Renal pelvis (tissue), 4 donors: Measurements from ENCODE around the gene ITPRIPL2. TPM values are rescaled to one million over a fixed set of nuclear protein-coding genes. Genes with fewer than 3 reads are reported as not detected.

Experiments used
- DNase-seq: peaks from one replicate; pipeline ENCODE4 v3.0.0-alpha.2; 2013
- polyA plus RNA-seq, 3 donors: library from polyadenylated mRNA; unstranded; fragments of 120-200 nt; gene quantifications; one replicate each; pipeline ENCODE4 v1.2.1, GENCODE V29; 2013; ENCODE audit not compliant: insufficient read length in 3 of 3

ITPRIPL2 gene
- polyA plus RNA-seq, 3 donors = 15.6 to 18.1 (median 16.9) TPM

DNA sequence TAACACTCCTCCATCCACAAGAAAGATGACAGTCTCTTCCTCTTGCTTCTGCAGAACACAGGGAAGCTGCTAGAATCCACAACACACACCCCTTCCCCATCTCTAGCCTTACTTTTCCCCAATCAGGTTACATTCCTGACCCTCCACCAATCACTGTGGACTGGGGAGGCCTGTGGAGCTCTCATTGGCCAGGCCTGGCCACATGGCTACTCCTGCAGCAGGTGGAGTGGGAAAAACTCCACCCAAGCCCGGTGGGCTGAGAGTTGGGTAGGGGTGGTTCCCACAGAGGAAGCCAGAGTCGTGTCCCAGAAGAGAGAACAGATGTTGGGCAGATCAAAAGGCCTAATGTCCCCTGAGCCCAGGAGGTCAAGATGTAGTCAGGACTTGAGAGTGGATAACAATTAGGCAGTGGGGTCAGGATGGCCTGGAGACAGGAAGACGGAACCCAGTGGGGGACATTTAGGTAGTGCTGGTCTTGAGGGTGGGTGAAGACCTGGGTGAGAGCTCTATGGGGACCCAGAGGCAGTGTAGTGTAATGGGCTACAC, 24.3 kb upstream of the ITPRIPL2 start:
- no peak for DNase-seq

DNA sequence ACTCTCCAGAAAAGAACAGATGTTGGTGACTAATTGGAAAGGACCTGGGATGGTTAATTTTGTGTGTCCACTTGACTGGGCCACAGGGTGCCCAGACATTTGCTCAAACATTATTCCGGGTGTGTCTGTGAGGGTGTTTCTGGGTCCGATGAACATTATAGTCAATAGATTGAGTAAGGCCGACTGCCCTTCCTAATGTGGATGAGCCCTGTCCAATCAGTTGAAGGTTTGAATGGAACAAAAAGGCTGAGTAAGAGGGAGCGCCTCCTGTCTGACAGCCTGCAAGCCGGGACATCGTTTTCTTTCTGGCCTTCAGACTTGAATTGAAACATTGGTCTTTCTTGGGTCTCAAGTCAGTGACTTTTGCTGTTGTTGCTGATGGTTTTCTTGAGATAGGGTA, 22.8 kb upstream of the ITPRIPL2 start:
- no peak for DNase-seq

DNA sequence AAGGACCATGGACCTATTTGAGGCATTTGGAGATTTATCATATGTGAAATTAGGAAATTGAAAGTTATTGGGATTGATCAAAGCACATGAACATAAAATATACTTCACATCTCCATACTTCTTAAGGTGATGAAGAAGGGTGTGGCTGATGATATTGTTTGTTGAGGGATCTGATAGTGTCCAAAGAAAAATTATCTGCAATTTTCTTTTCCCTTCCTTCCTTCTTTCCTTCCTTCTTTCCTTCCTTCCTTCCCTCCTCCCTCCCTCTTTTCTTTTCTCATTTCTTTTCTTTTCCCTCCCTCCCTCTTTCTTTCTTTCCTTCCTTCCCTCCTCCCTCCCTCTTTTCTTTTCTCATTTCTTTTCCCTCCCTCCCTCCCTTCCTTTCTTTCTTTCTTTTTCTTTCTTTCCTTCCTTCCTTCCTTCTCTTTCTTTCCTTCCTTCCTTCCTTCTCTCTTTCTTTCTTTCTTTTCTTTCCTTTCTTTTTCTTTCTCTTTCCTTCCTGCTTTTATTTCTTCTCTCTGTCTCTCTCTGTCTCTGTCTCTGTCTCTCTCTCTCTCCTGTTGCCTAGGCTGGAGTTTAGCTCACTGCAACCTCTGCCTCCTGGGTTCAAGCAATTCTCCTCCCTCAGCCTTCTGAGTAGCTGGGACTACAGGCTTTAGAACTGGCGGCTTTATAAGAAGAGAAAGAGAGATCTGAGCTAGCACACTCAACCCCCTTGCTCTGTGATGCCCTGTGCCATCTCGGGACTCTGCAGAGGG, 20.9 kb upstream of the ITPRIPL2 start:
- no peak for DNase-seq

DNA sequence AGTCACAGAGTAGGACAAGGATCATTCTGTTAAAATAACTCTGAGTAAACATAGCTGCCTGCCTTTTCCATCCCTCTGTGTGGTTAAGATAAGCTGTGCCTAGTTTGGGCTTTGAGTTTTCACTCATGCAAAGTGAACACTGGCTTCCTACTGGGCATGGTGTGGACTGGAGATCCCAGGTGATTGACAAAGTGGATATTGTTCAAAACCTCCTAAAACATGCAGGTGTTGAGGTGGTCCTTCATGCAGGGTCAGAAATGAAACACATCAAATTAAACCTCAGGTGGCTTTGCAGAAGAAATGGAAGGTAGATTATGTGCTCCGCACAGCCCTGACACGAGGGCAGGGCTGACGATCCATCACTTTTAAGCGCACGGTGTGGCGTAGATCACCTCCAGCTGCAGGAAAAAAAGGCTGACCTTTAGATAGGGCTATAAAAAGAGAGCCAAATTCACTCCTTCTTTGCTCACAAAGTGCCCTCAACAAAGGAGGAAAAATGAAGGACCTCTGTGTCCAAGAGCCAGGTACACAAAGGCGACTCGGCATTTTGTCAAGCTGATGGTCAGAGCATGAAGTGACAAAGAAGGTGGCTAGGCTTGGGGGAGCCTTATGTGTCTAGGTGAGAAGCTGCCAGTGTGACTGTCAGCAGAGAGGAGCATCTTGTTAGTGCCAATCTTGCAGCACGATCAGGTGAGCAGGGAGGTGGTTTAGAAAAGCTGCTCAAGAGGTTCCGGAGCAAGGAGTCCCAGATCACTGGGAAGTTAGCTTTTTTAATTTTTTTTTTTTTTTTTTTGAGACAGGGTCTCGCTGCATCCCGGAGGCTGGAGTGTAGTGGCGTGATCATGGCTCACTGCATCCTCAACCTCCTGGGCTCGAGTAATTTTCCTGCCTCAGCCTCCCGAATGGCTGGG, 19.9 kb upstream of the ITPRIPL2 start:
- DNase-seq = no peak

DNA sequence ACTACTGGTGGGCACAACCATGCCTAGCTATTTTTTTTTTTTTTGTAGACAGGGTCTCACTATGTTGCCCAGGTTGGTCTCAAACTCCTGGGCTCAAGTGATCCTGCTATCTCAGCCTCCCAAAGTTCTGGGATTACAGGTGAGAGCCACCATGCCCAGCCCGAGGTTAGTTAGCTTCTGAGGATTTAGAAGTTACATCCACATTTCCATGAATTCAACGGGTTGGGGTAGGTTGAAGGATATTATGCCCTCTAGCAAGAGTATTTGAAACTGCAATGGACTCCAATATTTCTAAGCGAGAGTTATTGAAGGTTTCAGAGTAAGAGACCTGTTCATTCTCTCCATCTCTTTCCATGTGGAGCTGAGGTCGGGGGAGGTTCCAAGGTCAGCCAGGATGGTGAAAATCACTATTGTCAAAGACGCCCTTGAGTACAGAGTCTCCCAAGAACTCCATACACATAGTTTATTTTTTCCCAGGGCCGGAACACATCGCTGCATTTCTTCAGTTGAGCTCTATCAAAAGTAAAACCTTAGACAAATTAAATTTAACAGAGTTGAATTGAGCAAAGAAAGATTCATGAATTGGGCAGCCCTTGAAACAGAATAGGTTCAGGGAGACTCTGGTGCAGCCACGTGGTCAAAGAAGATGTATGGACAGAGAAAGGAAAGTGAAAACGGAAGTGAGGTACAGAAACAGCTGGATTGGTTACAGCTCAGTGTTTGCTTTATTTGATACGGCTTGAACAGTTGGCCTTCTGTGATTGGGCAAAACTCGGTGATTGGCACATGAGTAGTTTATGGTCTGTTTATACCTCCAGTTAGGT, 19.0 kb upstream of the ITPRIPL2 start:
- DNase-seq = no peak

DNA sequence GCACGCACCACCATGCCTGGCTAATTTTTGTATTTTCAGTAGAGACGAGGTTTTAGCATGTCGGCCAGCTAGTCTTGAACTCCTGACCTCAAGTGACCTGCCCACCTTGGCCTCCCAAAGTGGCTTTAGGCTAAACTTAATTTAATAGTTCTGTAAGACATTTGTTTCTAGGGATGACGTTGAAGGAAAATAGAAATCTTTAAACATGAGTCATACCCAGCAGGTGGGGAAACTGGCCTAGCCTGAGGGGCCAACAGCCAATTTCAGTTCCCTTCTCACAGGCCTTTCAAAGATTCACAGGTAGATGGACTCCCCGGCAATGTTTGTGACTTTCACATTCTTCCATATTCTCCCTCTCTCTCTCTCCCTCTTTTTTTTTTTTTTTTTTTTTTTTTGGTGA, 18.1 kb upstream of the ITPRIPL2 start:
- DNase-seq = no peak

DNA sequence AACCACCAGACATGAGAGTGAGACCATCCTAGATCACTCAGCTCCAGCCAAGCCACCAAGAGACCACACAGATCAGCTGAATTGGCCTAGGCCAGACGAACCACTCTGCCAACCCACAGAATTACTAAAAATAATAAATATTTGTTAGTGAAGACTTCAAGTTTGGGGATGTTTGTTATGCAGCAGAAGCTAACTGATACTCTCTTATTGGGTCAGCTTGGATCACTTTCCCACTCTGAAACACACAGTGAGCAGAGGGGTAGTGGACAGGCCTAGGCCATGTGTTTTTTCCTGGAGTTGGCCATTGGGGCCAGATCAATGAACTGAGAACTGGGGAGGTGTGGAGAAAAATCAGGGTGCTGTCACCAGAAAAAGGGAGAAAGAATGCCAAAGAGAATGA, 15.6 kb upstream of the ITPRIPL2 start:
- no peak for DNase-seq

DNA sequence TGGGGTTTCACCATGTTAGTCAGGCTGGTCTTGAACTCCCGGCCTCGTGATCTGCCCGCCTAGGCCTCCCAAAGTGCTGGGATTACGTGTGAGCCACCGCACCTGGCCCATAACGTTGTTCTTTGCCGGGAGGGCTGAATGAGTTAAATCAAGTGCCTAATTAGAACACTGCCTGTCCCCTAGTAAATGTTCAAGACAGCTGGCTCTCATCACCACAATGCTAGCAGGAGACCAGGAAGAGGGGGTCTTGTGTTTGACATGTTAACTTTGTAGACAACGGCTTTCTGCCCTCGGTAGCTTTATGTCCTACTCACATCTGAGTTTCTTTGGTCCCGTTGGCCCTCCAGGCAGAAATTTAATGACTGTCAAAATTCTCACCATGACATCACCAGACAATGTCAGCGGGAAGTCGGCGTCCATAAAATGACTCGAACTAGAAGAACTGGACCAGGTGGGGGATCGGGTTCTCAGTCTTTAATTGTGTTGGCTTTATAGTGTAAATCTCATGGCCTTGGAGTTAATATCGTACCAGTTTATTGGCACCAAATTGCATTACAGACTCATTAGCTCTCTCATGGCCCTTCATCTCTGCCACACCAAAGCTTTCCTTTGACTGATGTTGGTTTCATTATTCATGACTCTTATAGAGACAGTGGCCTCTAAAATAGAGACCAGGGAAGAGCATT, 11.4 kb upstream of the ITPRIPL2 start:
- DNase-seq = peak; percentile 69

DNA sequence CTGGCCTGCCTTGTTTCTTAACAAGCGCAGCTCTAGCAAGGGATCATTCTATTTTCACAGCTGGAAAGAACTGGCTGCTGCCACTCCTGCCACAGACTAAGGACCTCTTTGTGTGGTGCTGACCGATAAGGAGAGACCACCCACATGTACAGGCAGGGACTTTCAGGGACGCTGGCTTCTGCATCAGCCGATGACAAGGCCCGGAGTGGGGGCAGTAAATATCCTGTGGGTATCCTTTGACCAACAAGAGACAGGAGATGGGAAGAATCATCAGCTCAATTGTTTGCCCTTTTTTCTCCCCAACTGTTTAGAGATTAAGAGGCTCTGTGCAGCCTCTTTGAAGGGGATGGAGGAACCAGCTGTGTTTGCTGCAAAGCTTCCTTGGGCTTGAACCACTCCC, 9.2 kb upstream of the ITPRIPL2 start:
- DNase-seq = no peak

DNA sequence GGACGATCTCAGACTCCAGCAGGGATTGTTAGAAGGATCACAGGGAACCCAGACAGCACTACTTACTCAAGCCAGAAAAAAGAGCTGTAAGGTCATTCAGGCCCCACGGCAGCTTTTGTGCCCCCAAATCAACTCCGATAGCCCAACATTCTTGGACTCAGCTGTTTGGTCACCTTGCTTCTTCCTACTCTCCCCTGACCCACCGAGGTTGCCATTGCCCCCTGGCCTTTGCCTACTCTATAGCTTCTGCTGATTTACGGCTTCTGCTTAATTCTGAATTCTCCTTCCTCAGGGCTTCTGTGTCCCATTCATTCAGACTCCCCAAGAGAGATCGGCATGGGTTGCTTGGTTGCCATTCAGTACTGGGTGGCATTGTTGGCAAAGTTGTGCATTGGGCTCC, 8.6 kb upstream of the ITPRIPL2 start:
- DNase-seq = no peak

DNA sequence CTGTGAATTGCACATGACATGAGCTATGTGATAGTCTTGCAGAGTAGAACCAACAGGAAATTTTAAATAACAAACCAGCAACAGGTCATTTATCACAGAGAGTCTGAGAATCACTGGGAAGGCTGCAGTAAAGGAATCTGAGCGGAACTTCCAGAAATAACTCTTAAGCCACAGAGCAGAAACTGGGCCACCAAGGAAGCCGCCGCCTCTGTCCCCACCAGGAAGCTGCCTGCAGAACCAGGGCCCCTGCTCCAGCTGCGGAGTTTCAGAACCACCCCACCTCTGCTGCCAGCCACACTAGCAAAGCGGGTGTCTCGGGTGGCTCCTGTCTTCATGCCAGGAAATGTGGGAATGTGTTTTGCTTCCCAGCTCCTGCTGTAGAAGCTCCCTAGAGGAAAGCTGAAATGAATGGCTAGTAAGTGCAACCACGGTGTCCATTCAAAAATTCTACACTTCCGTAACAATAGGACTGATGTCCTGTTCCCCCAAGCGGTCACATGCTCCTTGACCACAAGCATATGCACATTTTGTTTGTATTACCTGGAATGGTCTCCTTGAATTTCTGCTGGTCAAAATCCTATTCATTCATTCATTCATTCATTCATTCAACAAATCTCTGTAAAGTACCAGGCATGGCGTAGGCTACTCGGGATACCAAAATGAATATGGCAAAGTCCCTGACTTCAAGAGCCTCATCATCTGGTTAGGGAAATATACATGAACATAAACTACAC, 7.7 kb upstream of the ITPRIPL2 start:
- DNase-seq = peak; percentile 43

DNA sequence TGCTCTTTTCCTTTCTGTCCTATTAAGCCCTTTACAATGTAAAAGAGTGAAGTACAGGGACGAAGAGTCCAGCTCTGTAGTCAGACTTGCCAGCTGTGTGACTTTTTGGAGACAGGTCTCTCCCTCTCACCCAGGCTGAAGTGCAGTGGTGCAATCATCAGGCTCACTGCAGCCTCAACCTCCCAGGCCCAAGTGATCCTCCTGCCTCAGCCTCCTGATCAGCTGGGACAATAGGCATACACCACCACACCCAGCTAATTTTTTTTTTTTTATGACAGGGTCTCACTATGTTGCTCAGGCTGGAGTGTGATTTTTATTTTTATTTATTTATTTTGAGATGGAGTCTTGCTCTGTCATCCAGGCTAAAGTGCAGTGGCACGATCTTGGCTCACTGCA, 7.1 kb upstream of the ITPRIPL2 start:
- no peak for DNase-seq

DNA sequence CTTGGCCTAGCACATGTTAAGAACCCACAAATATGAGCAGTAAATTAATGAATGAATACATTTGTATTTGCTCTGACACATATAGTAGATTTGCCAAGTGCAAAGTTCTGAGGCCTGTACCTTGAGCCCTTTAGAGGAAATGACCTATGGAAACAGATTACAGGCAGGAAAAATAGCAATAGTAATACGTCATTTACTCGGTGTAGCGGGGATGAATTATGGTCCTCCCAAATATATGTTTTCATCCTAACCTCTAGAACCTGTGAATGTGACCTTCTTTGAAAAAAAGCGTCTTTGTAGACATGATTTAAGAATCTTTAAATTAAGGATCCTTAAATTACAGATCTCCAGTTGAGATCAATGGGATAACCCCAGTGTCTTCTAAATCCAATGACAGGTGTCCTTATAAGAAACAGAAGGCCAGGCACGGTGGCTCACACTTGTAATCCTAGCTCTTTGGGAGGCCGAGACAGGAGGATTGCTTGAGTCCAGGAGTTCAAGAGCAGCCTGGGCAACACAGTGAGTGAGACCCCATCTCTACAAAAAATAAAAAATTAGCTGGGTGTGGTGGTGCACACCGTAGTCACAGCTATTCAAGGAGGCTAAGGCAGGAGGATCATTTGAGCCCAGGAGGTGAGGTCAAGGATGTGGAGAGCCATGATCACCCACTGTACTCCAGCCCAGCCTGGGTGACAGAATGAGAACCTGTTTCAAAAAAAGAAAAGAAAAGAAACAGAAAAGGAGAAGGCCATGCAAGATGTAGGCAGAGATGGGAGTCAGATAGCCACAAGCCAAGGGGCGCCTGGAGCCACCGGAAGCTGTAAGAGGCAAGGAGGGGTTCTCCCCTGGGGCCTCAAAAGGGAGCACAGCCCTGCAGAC, 5.1 kb upstream of the ITPRIPL2 start:
- DNase-seq = no peak

DNA sequence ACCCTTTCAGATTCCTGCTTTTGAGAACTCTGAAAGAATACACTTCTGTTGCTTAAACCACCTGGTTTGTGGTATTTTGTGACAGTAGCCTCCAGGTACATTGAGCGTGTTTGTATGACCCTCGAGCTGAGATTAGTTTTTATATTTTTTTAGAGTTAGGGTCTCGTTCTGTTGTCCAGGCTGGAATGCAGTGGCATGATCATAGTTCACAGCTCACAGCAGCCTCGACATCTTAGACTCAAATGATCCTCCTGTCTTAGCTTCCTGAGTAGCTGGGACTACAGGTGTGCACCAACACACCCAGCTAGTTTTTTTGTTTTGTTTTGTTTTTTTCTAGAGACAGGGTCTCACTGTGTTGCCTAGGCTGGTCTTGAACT, 4.5 kb upstream of the ITPRIPL2 start:
- DNase-seq = no peak

DNA sequence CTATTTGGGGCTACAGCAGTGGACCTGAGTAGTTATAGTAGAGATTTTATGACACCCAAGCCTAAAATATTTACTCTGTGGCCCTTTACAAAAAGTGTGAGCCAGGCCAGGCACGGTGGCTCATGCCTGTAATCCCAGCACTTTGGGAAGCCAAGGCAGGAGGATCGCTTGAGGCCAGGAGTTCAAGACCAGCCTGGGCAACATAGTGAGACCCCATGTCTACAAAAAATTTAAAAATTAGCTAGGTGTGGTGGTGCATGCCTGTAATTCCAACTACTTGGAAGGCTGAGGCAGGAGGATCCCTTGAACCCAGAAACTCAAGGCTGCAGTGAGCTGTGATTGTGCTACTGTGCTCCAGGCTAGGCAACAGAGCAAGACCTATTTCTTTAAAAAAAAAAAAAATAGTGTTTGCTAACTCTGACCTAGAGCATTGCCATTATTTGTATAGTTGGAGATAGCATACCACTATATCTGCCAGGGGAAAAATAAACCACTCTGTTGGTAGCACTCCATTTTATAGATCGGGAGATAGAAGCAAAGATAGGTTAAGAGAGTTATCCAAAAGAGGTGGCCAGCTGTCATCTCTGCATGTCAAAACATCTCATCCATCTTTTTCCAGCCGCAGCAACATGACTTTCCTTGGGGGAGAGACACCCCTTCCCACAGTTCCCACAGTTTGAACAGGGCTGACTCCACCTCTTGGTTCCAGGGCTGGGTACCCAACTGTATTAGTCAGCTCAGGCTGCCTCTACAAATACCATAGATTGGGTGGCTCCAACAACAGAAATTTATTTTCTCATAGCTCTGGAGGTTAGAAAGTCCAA, 3.0 kb upstream of the ITPRIPL2 start:
- DNase-seq = no peak

DNA sequence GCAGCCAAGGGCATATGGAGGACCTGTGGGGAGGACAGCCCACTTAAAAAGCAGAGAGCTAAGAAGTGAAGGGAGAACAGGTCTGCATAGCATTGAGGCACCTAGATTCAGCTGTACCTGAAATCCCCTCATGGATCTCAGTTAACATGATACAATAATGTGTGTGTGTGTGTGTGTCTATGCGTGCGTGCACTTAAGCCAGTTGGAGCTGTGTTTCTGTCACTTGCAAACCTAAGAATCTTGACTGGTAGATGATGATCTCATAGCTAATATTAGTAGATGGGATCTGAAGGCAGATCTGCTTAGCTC, 1.7 kb upstream of the ITPRIPL2 start:
- no peak for DNase-seq

DNA sequence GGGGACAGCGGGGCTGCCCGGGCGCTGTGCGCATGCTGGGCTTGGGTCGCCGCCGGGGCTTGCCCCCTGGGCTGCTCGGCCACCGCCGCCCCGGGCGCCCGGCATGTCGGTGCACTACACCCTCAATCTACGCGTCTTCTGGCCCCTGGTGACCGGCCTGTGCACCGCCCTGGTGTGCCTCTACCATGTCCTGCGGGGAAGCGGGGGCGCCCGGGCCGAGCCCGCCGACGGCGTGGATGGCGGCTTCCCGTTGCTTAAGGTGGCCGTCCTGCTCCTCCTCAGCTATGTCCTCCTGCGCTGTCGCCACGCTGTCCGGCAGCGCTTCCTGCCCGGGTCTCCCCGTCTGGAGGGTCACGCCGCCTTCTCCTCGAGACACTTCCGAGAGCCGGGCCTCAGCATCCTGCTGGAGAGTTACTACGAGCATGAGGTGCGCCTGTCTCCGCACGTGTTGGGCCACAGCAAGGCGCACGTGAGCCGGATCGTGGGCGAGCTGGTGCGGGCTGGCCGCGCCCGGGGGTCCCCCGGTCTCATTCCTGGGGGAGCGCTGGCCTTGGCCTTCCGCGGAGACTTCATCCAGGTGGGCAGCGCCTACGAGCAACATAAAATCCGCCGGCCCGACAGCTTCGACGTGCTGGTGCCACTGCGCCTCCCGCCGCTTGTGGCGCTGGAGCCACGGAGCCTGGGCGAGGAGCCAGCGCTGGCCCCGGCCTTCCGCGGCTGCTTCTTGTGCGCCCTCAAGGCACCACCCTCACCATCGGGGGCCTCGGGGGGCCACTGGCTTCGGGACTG, 789 bp downstream of the ITPRIPL2 start:
- peak; percentile 50 for DNase-seq
